H9 (cell line): ENCODE results near the gene TPPP2. TPM values are rescaled to one million over a fixed set of nuclear protein-coding genes. Genes with fewer than 3 reads are reported as not detected.

Experiments
- DNase-seq: peaks from one replicate; pipeline ENCODE4 v3.0.0-alpha.2; 2017
- H2AFZ ChIP-seq: one replicate; pipeline ENCODE4 v1.6.1; 2013; ENCODE audit warnings: mild to moderate bottlenecking, low read length, control low read depth, moderate library complexity
- H2AK5ac ChIP-seq: 2 replicates; pipeline ENCODE4 v1.6.1; 2013; ENCODE audit warnings: low read length, control low read depth, mixed read lengths; ENCODE audit not compliant: insufficient read length
- H2BK120ac ChIP-seq: one replicate; pipeline ENCODE4 v1.6.1; 2013; ENCODE audit warnings: low read depth, mild to moderate bottlenecking, low read length, control low read depth, inconsistent platforms; ENCODE audit not compliant: poor library complexity, severe bottlenecking
- H2BK12ac ChIP-seq: 2 replicates; pipeline ENCODE4 v1.6.1; 2013; ENCODE audit warnings: low read length, control low read depth, mixed read lengths, low read depth; ENCODE audit not compliant: insufficient read length
- H2BK15ac ChIP-seq: 2 replicates; pipeline ENCODE4 v1.6.1; 2013; ENCODE audit warnings: low read depth, low read length, control low read depth
- H2BK20ac ChIP-seq: one replicate; pipeline ENCODE4 v1.6.1; 2013; ENCODE audit warnings: low read depth, mild to moderate bottlenecking, low read length, control low read depth, inconsistent platforms; ENCODE audit not compliant: poor library complexity, severe bottlenecking
- H2BK5ac ChIP-seq: 2 replicates; pipeline ENCODE4 v1.6.1; 2013; ENCODE audit warnings: low read length, control low read depth, mixed read lengths; ENCODE audit not compliant: insufficient read length
- H3K14ac ChIP-seq: 2 replicates; pipeline ENCODE4 v1.6.1; 2013; ENCODE audit warnings: low read length, control low read depth; ENCODE audit not compliant: insufficient read depth
- H3K18ac ChIP-seq: 2 replicates; pipeline ENCODE4 v1.6.1; 2013; ENCODE audit warnings: low read depth, mild to moderate bottlenecking, mixed read lengths, low read length, control low read depth; ENCODE audit not compliant: insufficient read length
- H3K23ac ChIP-seq: 2 replicates; pipeline ENCODE4 v1.6.1; 2013; ENCODE audit warnings: low read length, control low read depth, mixed read lengths, low read depth; ENCODE audit not compliant: insufficient read length
- H3K23me2 ChIP-seq: 2 replicates; pipeline ENCODE4 v1.6.1; 2013; ENCODE audit warnings: low read depth, mild to moderate bottlenecking, mixed read lengths, low read length, control low read depth; ENCODE audit not compliant: insufficient read length, poor library complexity, severe bottlenecking
- H3K27ac ChIP-seq: 2 replicates; pipeline ENCODE4 v1.5.1; 2013; ENCODE audit warnings: low read length, control low read depth, mixed read lengths, low read depth; ENCODE audit not compliant: insufficient read length
- H3K27me3 ChIP-seq: 2 replicates; pipeline ENCODE4 v1.6.1; 2013; ENCODE audit warnings: low read length, control low read depth, inconsistent platforms; ENCODE audit not compliant: insufficient read depth
- H3K4ac ChIP-seq: 2 replicates; pipeline ENCODE4 v1.6.1; 2013; ENCODE audit warnings: low read depth, mild to moderate bottlenecking, control low read depth, inconsistent platforms, low read length, moderate library complexity
- H3K4me1 ChIP-seq: 2 replicates; pipeline ENCODE4 v1.6.1; 2013; ENCODE audit warnings: low read length, control low read depth, inconsistent platforms; ENCODE audit not compliant: insufficient read depth
- H3K4me2 ChIP-seq: 2 replicates; pipeline ENCODE4 v1.6.1; 2013; ENCODE audit warnings: low read length, control low read depth, mixed read lengths; ENCODE audit not compliant: insufficient read length, insufficient read depth
- H3K56ac ChIP-seq: 2 replicates; pipeline ENCODE4 v1.6.1; 2013; ENCODE audit warnings: low read depth, mild to moderate bottlenecking, mixed read lengths, low read length, control low read depth; ENCODE audit not compliant: insufficient read length
- H3K79me1 ChIP-seq: 2 replicates; pipeline ENCODE4 v1.6.1; 2013; ENCODE audit warnings: low read depth, mild to moderate bottlenecking, moderate library complexity, low read length, control low read depth, inconsistent platforms; ENCODE audit not compliant: insufficient read depth, poor library complexity, severe bottlenecking
- H3K79me2 ChIP-seq: 2 replicates; pipeline ENCODE4 v1.6.1; 2013; ENCODE audit warnings: low read length, control low read depth, inconsistent platforms; ENCODE audit not compliant: insufficient read depth
- H3K9ac ChIP-seq: 2 replicates; pipeline ENCODE4 v1.6.1; 2013; ENCODE audit warnings: low read length, control low read depth, mixed read lengths; ENCODE audit not compliant: insufficient read length; ENCODE audit errors: extremely low read depth
- H3K9me3 ChIP-seq: one replicate; pipeline ENCODE4 v1.6.1; 2013; ENCODE audit warnings: low read depth, low read length, inconsistent platforms; ENCODE audit not compliant: control insufficient read depth
- H3T11ph ChIP-seq: one replicate; pipeline ENCODE4 v1.6.1; 2013; ENCODE audit warnings: mild to moderate bottlenecking, low read length, control low read depth, inconsistent platforms
- H4K20me1 ChIP-seq: one replicate; pipeline ENCODE4 v1.6.1; 2013; ENCODE audit not compliant: control insufficient read depth, insufficient read length, insufficient read depth
- H4K5ac ChIP-seq: 2 replicates; pipeline ENCODE4 v1.6.1; 2013; ENCODE audit warnings: low read depth, mild to moderate bottlenecking, mixed read lengths, low read length, control low read depth; ENCODE audit not compliant: insufficient read length
- H4K8ac ChIP-seq: replicated peaks from 2 replicates; pipeline ENCODE4 v1.6.1; 2013; ENCODE audit warnings: low read length, control low read depth, mixed read lengths, low read depth; ENCODE audit not compliant: insufficient read length
- H4K91ac ChIP-seq: 2 replicates; pipeline ENCODE4 v1.6.1; 2013; ENCODE audit warnings: low read depth, mild to moderate bottlenecking, moderate library complexity, mixed read lengths, low read length, control low read depth; ENCODE audit not compliant: insufficient read length
- H3K27ac Mint-ChIP-seq, 3 experiments: 2 replicates in 2 of 3; 3 replicates in 1 of 3; pipeline ENCODE4 v1.8.0; 2020 to 2021; ENCODE audit warnings: mixed read lengths in 3 of 3, mild to moderate bottlenecking in 1 of 3, moderate library complexity in 1 of 3
- H3K27me3 Mint-ChIP-seq: 2 replicates; pipeline ENCODE4 v1.8.0; 2021; ENCODE audit warnings: low read depth, mild to moderate bottlenecking, moderate library complexity, mixed read lengths
- H3K36me3 Mint-ChIP-seq, 3 experiments: 2 replicates in 2 of 3; 3 replicates in 1 of 3; pipeline ENCODE4 v1.8.0; 2020 to 2021; ENCODE audit warnings: low read depth in 3 of 3, mixed read lengths in 3 of 3; ENCODE audit not compliant: insufficient read depth in 1 of 3
- H3K4me1 Mint-ChIP-seq, 2 experiments: 2 replicates each; pipeline ENCODE4 v1.8.0; 2020; ENCODE audit warnings: mixed read lengths in 2 of 2
- H3K4me3 Mint-ChIP-seq, 2 experiments: 2 replicates in 1 of 2; 3 replicates in 1 of 2; pipeline ENCODE4 v1.8.0; 2020 to 2021; ENCODE audit warnings: mild to moderate bottlenecking in 2 of 2, mixed read lengths in 2 of 2, moderate library complexity in 1 of 2
- H3K9me3 Mint-ChIP-seq, 2 experiments: 2 replicates in 1 of 2; 3 replicates in 1 of 2; pipeline ENCODE4 v1.8.0; 2020; ENCODE audit warnings: mild to moderate bottlenecking in 2 of 2, mixed read lengths in 2 of 2, moderate library complexity in 1 of 2
- CTCF ChIP-seq: fragments of 200-600 bp; sonication (generic); conservative IDR thresholded peaks from 3 replicates; pipeline ENCODE4 v1.8.0; 2021; ENCODE audit warnings: antibody characterized with exemption, mild to moderate bottlenecking
- WGBS: extraction: QIAGEN DNeasy Blood & Tissue Kit; methylation state at CpG from one replicate; pipeline ENCODE4 v1.1.7; 2013; ENCODE audit warnings: missing lambda C conversion rate, low lambda C conversion rate, mixed read lengths; ENCODE audit not compliant: insufficient read length; ENCODE audit errors: extremely low coverage; 5-methylcytosine and 5-hydroxymethylcytosine counted together
- total RNA-seq: library from RNA; stranded (reverse); gene quantifications from 2 replicates; pipeline ENCODE4 v1.2.1, GENCODE V29; 2021

The TPPP2 gene
- total RNA-seq, 1 experiment from 2014 or later, result not detected

GRCh38 chr14:21018781-21019180, 11.2 kb upstream of the TPPP2 start:
- Histone ChIP-seq H2AFZ (no peak overlapping the region), H2BK120ac (no peak overlapping the region), H3K27me3 (peaks cover 2% of the 10 kb centered on the region; the same call in 1 of the 2 replicates), H4K8ac (no peak overlapping the region), H3K23me2 (no peaks in the 10 kb centered on the region), H3T11ph (no peak overlapping the region), H2BK12ac (no peak overlapping the region), H4K91ac (no peak overlapping the region), H3K9ac (no peak overlapping the region), H3K4me2 (no peak overlapping the region), H4K20me1 (no peaks in the 10 kb centered on the region), H3K79me2 (no peaks in the 10 kb centered on the region), H3K18ac (no peak overlapping the region), H2BK5ac (no peak overlapping the region), H2BK20ac (no peak overlapping the region), H3K4ac (no peak overlapping the region), H3K14ac (no peak overlapping the region), H4K5ac (no peak overlapping the region), H3K56ac (no peak overlapping the region), H3K9me3 (no peaks in the 10 kb centered on the region), H3K79me1 (no peaks in the 10 kb centered on the region), H2BK15ac (no peak overlapping the region), H2AK5ac (no peak overlapping the region), H3K27ac (no peak overlapping the region), H3K23ac (no peak overlapping the region), H3K4me1 (no peaks in the 10 kb centered on the region; the same call in 1 of the 2 replicates)
- H3K4me3 Mint-ChIP-seq, result no peak overlapping the region
- H3K4me1 Mint-ChIP-seq, result peaks cover 26% of the 10 kb centered on the region in 2 experiments
- peaks cover 6 to 21% (median 8%) of the 10 kb centered on the region in 3 experiments; a peak in 4 of 7 replicates for H3K36me3 Mint-ChIP-seq
- no peak for DNase-seq
- no peaks in the 10 kb centered on the region for H3K9me3 Mint-ChIP-seq
- H3K27ac Mint-ChIP-seq, result no peak overlapping the region
- no peak for TF ChIP-seq CTCF
- H3K27me3 Mint-ChIP-seq, result peaks cover 25% of the 10 kb centered on the region
- WGBS, result no CpG with 5 or more reads among the region's 3 CpGs
